Pancreas (tissue), 10 donors: ENCODE measurements around the gene ZNF805. TPM values are rescaled to one million over a fixed set of nuclear protein-coding genes. Genes with fewer than 3 reads are reported as not detected.

Source experiments
- ATAC-seq, 4 donors: fragments of 200-7000 bp; cut with Tn5 transposase; one replicate each; pipeline versions ENCODE4 v1.8.0 to v1.9.1; 2020; ENCODE audit warnings: mild to moderate bottlenecking in 4 of 4, moderate library complexity in 4 of 4
- DNase-seq, 6 donors: peaks; one replicate each; pipeline ENCODE4 v3.0.0-alpha.2; 2020
- FAIRE-seq: peaks from 2 replicates; lab custom pipeline; 2012; peaks lifted over from hg19 to GRCh38; lab: Jason Lieb, UNC
- H3K27ac ChIP-seq, 4 donors: fragments of 200-600 bp; sonication (generic); 1 replicate in 3 of 4; 2 replicates in 1 of 4; pipeline versions ENCODE4 v1.5.0 to v1.8.0; 2020
- H3K27me3 ChIP-seq, 4 donors: fragments of 200-600 bp; one replicate each; pipeline ENCODE4 v1.8.0; 2021
- H3K36me3 ChIP-seq, 3 donors: fragments of 200-600 bp; sonication (generic) in 1 of 3; one replicate each; pipeline versions ENCODE4 v1.5.0 to v1.8.0; 2020 to 2021
- H3K4me1 ChIP-seq, 3 donors: fragments of 200-600 bp; one replicate each; pipeline ENCODE4 v1.8.0; 2021
- H3K4me3 ChIP-seq, 4 donors: fragments of 200-600 bp; sonication (generic) in 2 of 4; one replicate each; pipeline versions ENCODE4 v1.5.0 to v1.8.0; 2020 to 2021
- H3K9me3 ChIP-seq, 4 donors: fragments of 200-600 bp; one replicate each; pipeline ENCODE4 v1.8.0; 2021
- CTCF ChIP-seq, 4 donors: fragments of 200-600 bp; sonication (generic) in 3 of 4; IDR thresholded peaks; one replicate each; pipeline versions ENCODE4 v1.5.0 to v1.8.0; 2021; ENCODE audit warnings: antibody characterized with exemption in 4 of 4
- WGBS, 2 donors: extraction: QIAGEN DNeasy Blood & Tissue Kit; methylation state at CpG; one replicate each; pipeline ENCODE4 v1.1.7; 2013; 5-methylcytosine and 5-hydroxymethylcytosine counted together
- intact Hi-C, 3 donors: fragments of 100-400 bp; cut with DNase I; formaldehyde crosslinking; loops; one replicate each; pipeline versions ENCODE4 v1.11.1 to v1.14.2; 2022
- polyA plus RNA-seq, 2 donors: library from polyadenylated mRNA; stranded (reverse); fragments of 200-250 nt; gene quantifications; one replicate each; pipeline ENCODE4 v1.2.3, GENCODE V29; 2013
- total RNA-seq, 6 donors: library from RNA; stranded (reverse); fragmentation: NEBNext Ultra II Directional in 4 of 6; extraction: Animal tissue kit (Norgen Biotek cat#: 25700) in 4 of 6; gene quantifications; one replicate each; pipeline versions ENCODE4 v1.2.1 to v1.2.4, GENCODE V29; 2021 to 2023
- donor health status: healthy with polysubstance abuse.
- donor health status: DM: no; HTN: no; CAD: no; lungs with moderate emphysema.
- donor health status: DM: no; HTN: no; CAD: no.
- donor health status: control.
- donor health status: control.
- donor health status: Bipolar disorder and iron deficiency.
- donor health status: DM: yes; HTN: yes; CAD: no.
- donor health status: DM: no; HTN: no; CAD: no.
- donor health status: DM: no; HTN: no; CAD: no.
- donor health status: DM: yes; HTN: yes; CAD: no.

The ZNF805 gene
- total and polyA plus RNA-seq, 8 donors = 0.75 to 8.9 (median 4.6) TPM

GRCh38 chr19:57202160-57202559 lies 38.3 kb upstream of the ZNF805 start:
- FAIRE-seq (no peak), ATAC-seq (no peak), DNase-seq (no peak)
- no peak overlapping the region for H3K27ac ChIP-seq
- no peaks in the 10 kb centered on the region for H3K4me1 ChIP-seq
- 94 to 96% methylated on average over 5 of the region's 5 CpGs for WGBS, 2 donors
- H3K4me3 ChIP-seq = no peak overlapping the region
- no peaks in the 10 kb centered on the region for H3K9me3 ChIP-seq
- TF ChIP-seq CTCF (IDR thresholded peaks at IDR 0.05) = no peak
- intact Hi-C loops = no loop called here
- peaks cover 0 to 16% (median 9%) of the 10 kb centered on the region in 3 donors for H3K36me3 ChIP-seq
- no peaks in the 10 kb centered on the region for H3K27me3 ChIP-seq

GRCh38 chr19:57210381-57210780 lies 30.1 kb upstream of the ZNF805 start:
- no peak overlapping the region for H3K4me3 ChIP-seq
- no peaks in the 10 kb centered on the region for H3K4me1 ChIP-seq
- H3K36me3 ChIP-seq = peaks cover 5 to 44% (median 28%) of the 10 kb centered on the region in 3 donors
- intact Hi-C loops = no loop called here
- DNase-seq = no peak
- no peak for ATAC-seq
- H3K27ac ChIP-seq = no peak overlapping the region
- H3K27me3 ChIP-seq = no peaks in the 10 kb centered on the region
- FAIRE-seq = no peak
- WGBS, 2 donors = 82 to 94% methylated on average over 4 of the region's 4 CpGs
- no peaks in the 10 kb centered on the region for H3K9me3 ChIP-seq
- TF ChIP-seq CTCF (IDR thresholded peaks at IDR 0.05) = no peak

- H3K4me3 ChIP-seq = no peak overlapping the region
- intact Hi-C loops = no loop called here
- FAIRE-seq (no peak), DNase-seq (no peak), ATAC-seq (no peak)
- H3K9me3 ChIP-seq = no peaks in the 10 kb centered on the region
- H3K36me3 ChIP-seq = peaks cover 5 to 38% (median 25%) of the 10 kb centered on the region in 3 donors
- WGBS, 2 donors = 93 to 99% methylated on average over 7 of the region's 7 CpGs
- no peak for TF ChIP-seq CTCF (IDR thresholded peaks at IDR 0.05)
- H3K27ac ChIP-seq = no peak overlapping the region
- no peaks in the 10 kb centered on the region for H3K4me1 ChIP-seq
- H3K27me3 ChIP-seq = no peaks in the 10 kb centered on the region
Observed at GRCh38 chr19:57212109-57212508, 28.3 kb upstream of the ZNF805 start.

GRCh38 chr19:57227502-57227901 lies 12.9 kb upstream of the ZNF805 start:
- Histone ChIP-seq H3K9me3 (no peaks in the 10 kb centered on the region), H3K4me1 (no peaks in the 10 kb centered on the region), H3K4me3 (no peak overlapping the region), H3K27ac (no peak overlapping the region), H3K36me3 (no peaks in the 10 kb centered on the region), H3K27me3 (no peaks in the 10 kb centered on the region)
- no peak for DNase-seq
- TF ChIP-seq CTCF (IDR thresholded peaks at IDR 0.05) = no peak
- intact Hi-C loops = no loop called here
- ATAC-seq = no peak
- FAIRE-seq = no peak
- WGBS, 2 donors = 73 to 85% methylated on average over 5 of the region's 5 CpGs

GRCh38 chr19:57231686-57232085 lies 8.7 kb upstream of the ZNF805 start:
- H3K27me3 ChIP-seq = no peaks in the 10 kb centered on the region
- ATAC-seq = no peak
- H3K36me3 ChIP-seq = no peaks in the 10 kb centered on the region
- no peak for FAIRE-seq
- no peak for TF ChIP-seq CTCF (IDR thresholded peaks at IDR 0.05)
- no peaks in the 10 kb centered on the region for H3K4me1 ChIP-seq
- intact Hi-C loops = no loop called here
- H3K9me3 ChIP-seq = no peaks in the 10 kb centered on the region
- 67 to 82% methylated on average over 9 of the region's 9 CpGs for WGBS, 2 donors
- DNase-seq = no peak
- no peak overlapping the region for H3K4me3 ChIP-seq
- no peak overlapping the region for H3K27ac ChIP-seq
